ENCODE results near the gene PEX14.

Gene PEX14

DNA sequence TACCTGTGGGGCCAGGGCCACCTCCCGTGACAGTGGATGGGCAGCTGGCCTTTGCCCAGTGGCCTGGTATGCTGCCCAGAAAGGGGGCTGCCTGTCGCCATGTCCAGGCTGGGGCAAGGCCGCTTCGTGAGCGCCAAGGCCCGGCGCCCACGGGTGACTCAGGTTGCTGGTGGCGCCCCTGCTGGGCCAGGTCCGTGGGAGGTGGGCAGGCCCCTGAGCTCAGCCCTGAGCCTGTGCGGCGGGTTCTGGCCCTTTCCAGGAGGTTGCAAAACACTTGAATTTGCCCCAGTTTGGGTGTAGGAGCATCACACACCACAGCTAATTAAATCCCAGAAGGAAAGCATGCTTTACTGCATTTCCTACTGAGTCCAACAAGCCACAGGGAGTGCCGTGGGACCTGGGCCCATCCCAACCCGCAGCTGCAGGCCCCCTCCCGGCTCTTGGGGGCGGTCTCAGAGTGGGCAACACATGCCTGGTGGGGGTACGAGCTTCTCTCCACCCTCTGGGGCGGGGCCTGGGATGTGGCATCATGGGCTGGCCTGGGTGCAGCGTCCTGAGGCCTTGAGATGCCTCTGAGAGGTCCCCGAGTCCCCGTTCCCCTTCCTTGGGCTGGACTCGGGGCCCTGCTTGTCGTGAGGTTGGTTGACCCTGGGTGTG, 159.8 kb downstream of the PEX14 start:
- no peak overlapping the region for H3K27ac ChIP-seq (ENCODE audit: insufficient read depth, low read length, poor library complexity, severe bottlenecking)

DNA sequence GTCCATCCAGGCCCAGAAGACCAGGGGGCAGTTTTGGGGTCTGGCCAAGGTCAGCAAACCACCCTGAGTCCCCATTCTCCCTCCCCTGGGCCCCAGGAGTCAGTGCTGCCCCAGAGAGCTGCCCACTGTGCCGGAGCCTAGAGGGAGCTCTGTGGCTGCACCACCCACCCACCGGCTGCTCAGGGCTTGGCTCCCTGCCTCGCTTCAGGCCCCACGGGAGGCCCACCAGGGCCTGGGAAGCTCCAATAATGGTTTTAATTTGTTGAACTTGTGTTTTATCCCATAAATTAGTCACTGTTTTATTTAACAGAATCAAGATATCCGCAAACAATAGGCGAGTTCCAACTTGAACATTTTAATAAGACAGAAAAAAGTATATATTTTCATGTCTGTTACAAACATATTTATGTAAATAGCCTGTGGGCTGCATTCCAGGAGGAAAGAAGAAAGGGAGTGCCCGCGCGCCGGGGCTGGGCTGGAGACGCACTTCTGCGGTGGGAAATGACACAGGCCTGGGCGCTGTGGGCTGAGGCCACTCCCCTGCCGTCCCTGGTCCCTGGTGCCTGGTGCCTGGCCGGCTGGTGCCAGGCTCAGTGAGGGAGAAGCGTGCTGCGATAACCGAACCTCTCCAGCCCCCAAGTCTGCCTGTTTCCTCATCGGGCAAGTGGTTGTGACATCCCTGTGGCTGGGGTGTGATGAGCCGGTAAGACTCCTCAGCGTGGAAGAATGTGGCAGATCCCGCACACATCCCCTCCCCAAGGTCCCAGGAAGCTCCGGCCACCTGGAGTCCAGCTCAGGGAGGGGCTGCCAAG, 160.5 kb downstream of the PEX14 start:
- H3K36me3 ChIP-seq (ENCODE audit: control insufficient read depth, insufficient read depth, low read length), result peaks cover 6% of the 10 kb centered on the region
- no peak overlapping the region for H3K27ac ChIP-seq (ENCODE audit: insufficient read depth, low read length, poor library complexity, severe bottlenecking)
- H3K4me1 ChIP-seq (ENCODE audit: control insufficient read depth, insufficient read depth, low read length, poor library complexity, severe bottlenecking), result peaks cover 5% of the 10 kb centered on the region
- no peaks in the 10 kb centered on the region for H3K27me3 ChIP-seq (replicated peaks; ENCODE audit: control insufficient read depth, insufficient read depth, low read length, poor library complexity, severe bottlenecking)
- no peak overlapping the region for H3K4me3 ChIP-seq (ENCODE audit: insufficient read depth, low read depth, low read length, poor library complexity, severe bottlenecking)
- no peaks in the 10 kb centered on the region for H3K9me3 ChIP-seq (ENCODE audit: control insufficient read depth, low read length)
- no peak for DNase-seq

More for the DNA sequence above, 159.8 kb downstream of the PEX14 start:
- no peak for DNase-seq
- H3K9me3 ChIP-seq (ENCODE audit: control insufficient read depth, low read length), result no peaks in the 10 kb centered on the region
- H3K4me3 ChIP-seq (ENCODE audit: insufficient read depth, low read depth, low read length, poor library complexity, severe bottlenecking), result no peak overlapping the region
- H3K36me3 ChIP-seq (ENCODE audit: control insufficient read depth, insufficient read depth, low read length), result peaks cover 10% of the 10 kb centered on the region
- no peaks in the 10 kb centered on the region for H3K27me3 ChIP-seq (replicated peaks; ENCODE audit: control insufficient read depth, insufficient read depth, low read length, poor library complexity, severe bottlenecking)
- H3K4me1 ChIP-seq (ENCODE audit: control insufficient read depth, insufficient read depth, low read length, poor library complexity, severe bottlenecking), result peaks cover 5% of the 10 kb centered on the region

DNA sequence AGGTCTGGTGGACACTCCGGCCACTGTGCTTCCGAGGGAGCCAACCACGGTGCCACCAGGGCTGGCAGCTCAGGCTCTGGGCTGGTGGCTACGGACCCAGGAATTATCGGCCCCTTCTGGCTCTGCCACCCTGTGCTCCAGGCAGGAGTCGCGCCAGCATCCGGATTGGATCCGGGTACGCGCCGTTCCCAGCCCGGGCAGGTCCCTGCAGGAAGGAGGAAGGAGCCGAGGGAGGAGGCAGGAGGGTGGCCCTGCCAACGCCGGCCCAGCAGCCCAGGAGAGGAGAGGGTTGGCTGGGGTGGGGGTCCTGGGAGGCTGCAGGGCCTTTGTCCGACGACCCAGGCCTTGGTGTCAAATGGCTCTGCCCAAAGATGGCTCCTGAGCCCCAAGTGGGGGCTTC, 161.2 kb downstream of the PEX14 start:
- Histone ChIP-seq H3K36me3 (ENCODE audit: control insufficient read depth, insufficient read depth, low read length) (peaks cover 6% of the 10 kb centered on the region), H3K9me3 (ENCODE audit: control insufficient read depth, low read length) (no peaks in the 10 kb centered on the region), H3K27me3 (replicated peaks; ENCODE audit: control insufficient read depth, insufficient read depth, low read length, poor library complexity, severe bottlenecking) (no peaks in the 10 kb centered on the region), H3K27ac (ENCODE audit: insufficient read depth, low read length, poor library complexity, severe bottlenecking) (no peak overlapping the region), H3K4me1 (ENCODE audit: control insufficient read depth, insufficient read depth, low read length, poor library complexity, severe bottlenecking) (peaks cover 5% of the 10 kb centered on the region), H3K4me3 (ENCODE audit: insufficient read depth, low read depth, low read length, poor library complexity, severe bottlenecking) (no peak overlapping the region)
- DNase-seq, result no peak

DNA sequence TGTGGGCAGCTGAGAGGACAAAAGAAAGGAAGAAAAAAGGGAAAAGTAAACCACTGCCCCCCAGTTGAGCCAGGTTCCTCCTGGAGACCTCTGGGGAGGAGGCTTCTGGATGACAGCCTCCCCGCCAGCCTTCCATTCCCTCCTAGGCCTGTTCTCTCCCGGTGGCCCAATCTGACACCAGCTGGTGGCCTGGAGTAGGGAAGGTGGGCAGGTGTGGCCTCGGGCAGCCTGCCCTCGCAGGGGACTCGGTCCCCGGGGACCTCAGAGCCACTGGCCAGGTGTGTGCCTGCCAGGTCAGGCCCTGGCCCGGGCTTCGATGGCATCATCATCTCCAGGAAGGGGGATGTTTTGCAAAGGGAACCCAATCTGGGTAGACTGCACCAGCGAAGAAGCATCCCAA, 162.7 kb downstream of the PEX14 start:
- H3K27ac ChIP-seq (ENCODE audit: insufficient read depth, low read length, poor library complexity, severe bottlenecking), result no peak overlapping the region
- H3K4me1 ChIP-seq (ENCODE audit: control insufficient read depth, insufficient read depth, low read length, poor library complexity, severe bottlenecking), result peaks cover 5% of the 10 kb centered on the region
- no peaks in the 10 kb centered on the region for H3K27me3 ChIP-seq (replicated peaks; ENCODE audit: control insufficient read depth, insufficient read depth, low read length, poor library complexity, severe bottlenecking)
- H3K36me3 ChIP-seq (ENCODE audit: control insufficient read depth, insufficient read depth, low read length), result peaks cover 6% of the 10 kb centered on the region
- no peak for DNase-seq
- no peak overlapping the region for H3K4me3 ChIP-seq (ENCODE audit: insufficient read depth, low read depth, low read length, poor library complexity, severe bottlenecking)
- no peaks in the 10 kb centered on the region for H3K9me3 ChIP-seq (ENCODE audit: control insufficient read depth, low read length)

DNA sequence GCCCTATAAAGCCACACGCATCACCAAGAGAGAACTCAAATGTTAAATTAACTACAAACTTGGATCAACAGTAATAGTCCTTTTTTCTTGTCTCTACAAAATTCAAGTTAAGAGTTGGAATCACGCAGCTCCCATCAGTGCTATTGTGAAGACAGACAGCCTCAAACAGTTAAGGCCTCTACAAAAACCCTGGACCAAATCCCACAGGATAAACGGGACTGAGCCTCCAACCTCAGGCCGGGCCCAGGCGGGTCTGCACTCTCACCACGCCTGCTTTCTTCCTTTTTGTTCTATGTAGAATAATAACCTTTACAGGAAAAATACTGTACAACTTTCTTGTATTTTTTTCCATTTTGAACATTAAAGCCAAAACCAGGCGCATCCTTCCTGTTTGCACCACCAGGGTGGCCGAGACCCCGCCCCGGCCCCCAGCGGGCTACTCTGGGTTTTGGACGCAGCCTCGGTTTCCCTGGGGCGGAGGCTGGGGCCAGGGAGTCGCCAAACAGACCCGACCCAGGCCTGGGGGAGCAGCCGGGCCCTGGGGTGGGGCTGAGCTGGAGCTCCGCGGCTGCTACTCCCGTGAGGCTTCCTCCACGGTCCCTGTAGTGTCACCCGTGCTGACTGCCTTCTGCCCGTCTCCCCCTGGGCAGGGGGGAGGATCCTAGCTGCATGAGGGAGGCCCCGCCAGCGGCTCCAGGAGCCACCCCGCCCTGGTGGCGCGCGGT, 163.2 kb downstream of the PEX14 start:
- Histone ChIP-seq H3K27ac (ENCODE audit: insufficient read depth, low read length, poor library complexity, severe bottlenecking) (no peak overlapping the region), H3K4me3 (ENCODE audit: insufficient read depth, low read depth, low read length, poor library complexity, severe bottlenecking) (peak overlapping the region; percentile 36), H3K27me3 (replicated peaks; ENCODE audit: control insufficient read depth, insufficient read depth, low read length, poor library complexity, severe bottlenecking) (no peaks in the 10 kb centered on the region), H3K36me3 (ENCODE audit: control insufficient read depth, insufficient read depth, low read length) (peaks cover 3% of the 10 kb centered on the region), H3K9me3 (ENCODE audit: control insufficient read depth, low read length) (no peaks in the 10 kb centered on the region), H3K4me1 (ENCODE audit: control insufficient read depth, insufficient read depth, low read length, poor library complexity, severe bottlenecking) (peaks cover 5% of the 10 kb centered on the region)
- no peak for DNase-seq

DNA sequence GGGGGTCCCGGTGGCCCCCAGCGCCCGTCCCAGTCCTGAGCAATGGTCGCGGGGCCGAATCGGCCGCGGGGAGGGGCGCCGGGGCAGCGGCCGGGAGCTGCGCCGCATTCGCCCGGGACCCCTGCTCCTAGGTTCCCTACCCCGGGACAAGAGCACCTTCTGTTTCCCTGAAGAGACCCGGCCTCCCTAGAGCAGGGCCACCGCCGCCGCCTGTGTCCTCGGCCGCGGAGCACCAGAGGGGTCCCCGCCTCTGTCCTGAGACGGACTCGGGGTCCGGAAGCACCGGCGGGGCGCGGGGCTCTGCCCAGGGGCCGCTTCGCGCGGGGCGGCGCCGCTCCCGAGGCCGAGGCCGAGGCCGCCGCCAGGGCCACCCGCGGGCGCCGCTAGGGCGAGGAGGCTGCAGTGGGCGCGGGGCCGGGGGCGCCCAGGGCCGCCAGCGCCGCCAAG, 163.8 kb downstream of the PEX14 start:
- no peaks in the 10 kb centered on the region for H3K36me3 ChIP-seq (ENCODE audit: control insufficient read depth, insufficient read depth, low read length)
- DNase-seq, result no peak
- H3K4me1 ChIP-seq (ENCODE audit: control insufficient read depth, insufficient read depth, low read length, poor library complexity, severe bottlenecking), result peaks cover 5% of the 10 kb centered on the region
- H3K4me3 ChIP-seq (ENCODE audit: insufficient read depth, low read depth, low read length, poor library complexity, severe bottlenecking), result peak overlapping the region; percentile 36
- no peaks in the 10 kb centered on the region for H3K9me3 ChIP-seq (ENCODE audit: control insufficient read depth, low read length)
- no peak overlapping the region for H3K27ac ChIP-seq (ENCODE audit: insufficient read depth, low read length, poor library complexity, severe bottlenecking)
- no peaks in the 10 kb centered on the region for H3K27me3 ChIP-seq (replicated peaks; ENCODE audit: control insufficient read depth, insufficient read depth, low read length, poor library complexity, severe bottlenecking)

DNA sequence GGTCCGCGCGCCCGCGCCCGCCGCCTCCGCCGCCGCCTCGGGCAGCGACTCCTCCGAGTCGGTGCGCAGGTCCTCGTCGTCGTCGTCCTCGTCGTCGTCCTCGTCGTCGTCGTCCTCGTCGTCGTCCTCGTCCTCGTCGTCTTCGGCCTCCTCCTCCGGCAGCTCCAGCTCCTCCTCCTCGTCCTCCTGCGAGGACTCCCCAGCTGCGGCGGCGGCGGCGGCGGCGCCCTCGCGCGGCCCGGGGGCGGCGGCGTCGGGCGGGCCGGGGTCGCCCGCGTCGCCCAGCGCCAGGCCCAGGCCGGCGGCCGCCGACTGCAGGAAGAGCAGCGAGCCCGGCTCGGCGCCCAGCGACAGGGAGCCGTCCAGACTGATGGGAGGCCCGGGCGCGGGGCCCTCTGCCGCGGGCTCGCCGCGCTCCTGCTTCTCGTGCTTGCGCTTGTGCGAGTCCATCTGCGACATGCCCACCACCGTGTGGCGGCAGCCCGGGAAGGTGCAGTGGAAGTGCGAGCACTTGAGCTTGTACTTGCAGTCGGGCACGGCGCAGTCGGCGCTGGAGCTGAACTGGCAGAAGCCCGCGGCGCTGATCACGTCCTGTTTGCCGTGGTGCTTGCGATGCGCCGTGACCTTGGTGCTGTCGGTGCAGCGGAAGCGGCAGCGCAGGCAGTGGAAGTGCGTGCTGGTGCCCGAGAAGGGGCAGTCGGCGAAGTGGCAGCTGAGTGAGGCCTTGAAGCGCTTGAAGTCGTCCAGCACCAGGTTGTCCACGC, 164.4 kb downstream of the PEX14 start:
- Histone ChIP-seq H3K27ac (ENCODE audit: insufficient read depth, low read length, poor library complexity, severe bottlenecking) (no peak overlapping the region), H3K27me3 (replicated peaks; ENCODE audit: control insufficient read depth, insufficient read depth, low read length, poor library complexity, severe bottlenecking) (no peaks in the 10 kb centered on the region), H3K9me3 (ENCODE audit: control insufficient read depth, low read length) (no peaks in the 10 kb centered on the region), H3K36me3 (ENCODE audit: control insufficient read depth, insufficient read depth, low read length) (no peaks in the 10 kb centered on the region), H3K4me1 (ENCODE audit: control insufficient read depth, insufficient read depth, low read length, poor library complexity, severe bottlenecking) (peaks cover 5% of the 10 kb centered on the region), H3K4me3 (ENCODE audit: insufficient read depth, low read depth, low read length, poor library complexity, severe bottlenecking) (no peak overlapping the region)
- no peak for DNase-seq

DNA sequence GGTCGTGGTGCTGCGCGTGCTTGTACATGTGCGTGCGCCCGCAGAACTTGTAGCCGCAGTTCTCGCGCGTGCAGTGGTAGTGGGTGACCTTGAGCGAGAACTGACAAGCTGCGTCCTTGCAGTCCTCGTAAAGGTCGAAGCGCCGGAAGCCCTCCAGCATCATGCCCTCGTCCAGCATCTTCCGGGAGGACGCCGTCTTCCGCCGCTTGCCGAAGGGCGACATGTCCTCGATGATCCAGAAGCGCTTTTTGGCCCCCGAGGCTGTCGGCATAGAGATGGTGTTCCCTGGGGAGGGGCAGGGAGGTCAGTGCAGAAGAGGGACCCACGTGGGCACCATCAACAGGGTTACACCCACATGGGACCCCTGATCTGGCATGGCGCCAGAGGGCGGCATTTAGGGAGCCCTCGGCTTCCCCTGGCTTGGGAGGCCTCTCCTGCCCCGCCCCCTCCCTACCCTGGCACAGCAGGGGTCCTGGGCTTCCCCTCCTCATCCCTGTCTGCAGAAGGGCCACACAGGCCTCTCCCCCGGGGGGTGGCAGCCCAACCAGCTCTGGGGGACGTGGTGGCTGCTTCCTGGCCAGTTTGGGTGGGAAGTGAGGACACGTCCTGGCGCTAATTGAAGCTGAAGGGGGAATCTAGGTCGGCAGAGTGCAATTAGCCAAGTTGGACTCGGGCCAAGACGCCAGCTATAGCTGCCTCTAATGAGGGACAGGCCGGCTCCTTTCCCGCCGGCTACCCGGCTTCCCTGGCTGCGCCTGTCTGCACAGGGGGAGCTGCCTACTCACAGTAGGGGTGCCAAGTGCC, 165.2 kb downstream of the PEX14 start:
- Histone ChIP-seq H3K4me1 (ENCODE audit: control insufficient read depth, insufficient read depth, low read length, poor library complexity, severe bottlenecking) (peaks cover 5% of the 10 kb centered on the region), H3K9me3 (ENCODE audit: control insufficient read depth, low read length) (no peaks in the 10 kb centered on the region), H3K27ac (ENCODE audit: insufficient read depth, low read length, poor library complexity, severe bottlenecking) (no peak overlapping the region), H3K4me3 (ENCODE audit: insufficient read depth, low read depth, low read length, poor library complexity, severe bottlenecking) (no peak overlapping the region), H3K27me3 (replicated peaks; ENCODE audit: control insufficient read depth, insufficient read depth, low read length, poor library complexity, severe bottlenecking) (no peaks in the 10 kb centered on the region), H3K36me3 (ENCODE audit: control insufficient read depth, insufficient read depth, low read length) (no peaks in the 10 kb centered on the region)
- DNase-seq, result no peak

All from effector memory CD4-positive, alpha-beta T cell (primary cell).